ENCODE results near the gene ITM2B. TPM values are rescaled to one million over a fixed set of nuclear protein-coding genes. Genes with fewer than 3 reads are reported as not detected.

Gene ITM2B
- total and polyA plus RNA-seq, 10 of the 15 experiments (the other 5 are each of a cell fraction or from before 2014, with no cell fraction given) = 2.5 to 18.1 (median 4.9) TPM

DNA sequence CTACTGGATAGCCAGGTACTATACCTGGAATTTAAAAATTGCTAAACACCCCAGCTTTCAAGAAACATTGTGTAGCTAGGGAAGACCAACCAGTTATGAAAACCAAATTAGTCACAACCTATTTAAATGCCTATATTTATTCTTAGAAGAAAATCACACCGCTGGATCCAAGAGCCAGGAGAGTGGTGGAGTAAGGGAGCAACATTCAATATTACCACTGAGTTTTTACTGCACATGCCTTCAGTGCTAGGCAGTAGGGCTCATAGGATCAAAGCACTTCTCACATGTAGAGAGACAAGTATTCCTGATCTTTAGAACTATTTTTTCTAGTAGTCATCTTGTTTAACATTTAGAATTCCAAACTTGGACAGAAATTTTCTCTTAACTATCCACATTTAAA lies 11.2 kb downstream of the ITM2B start:
- no TSS peak for BruUV-seq (replicated peaks)
- in situ Hi-C loops (cut with MboI) = no loop called here
- POLR2A ChIA-PET = no interaction called here

More for the DNA sequence above, 11.2 kb downstream of the ITM2B start:
- H3K9ac ChIP-seq (ENCODE audit: control insufficient read depth, insufficient read depth, low read length) = no peak overlapping the region
- no peaks in the 10 kb centered on the region for H3K79me2 ChIP-seq (ENCODE audit: control insufficient read depth, insufficient read depth, low read length)
- 96% methylated on average over 1 of the region's 1 CpG for WGBS (ENCODE audit: insufficient coverage, insufficient replicate concordance, low lambda C conversion rate, missing lambda C conversion rate)
- ChIA-PET RAD21 (ENCODE audit: unreplicated experiment) (no interaction called here), SMC1A (ENCODE audit: uncharacterized antibody, unreplicated experiment) (no interaction called here), CTCF (no interaction called here)
- no peaks in the 10 kb centered on the region; the same call in 2 of the 3 replicates for H3K9me3 ChIP-seq (replicated peaks; ENCODE audit: control insufficient read depth, insufficient read depth, low read length)
- H3K4me1 ChIP-seq (ENCODE audit: control insufficient read depth, insufficient read depth, low read length) = no peaks in the 10 kb centered on the region
- H3K36me3 ChIP-seq (ENCODE audit: control insufficient read depth in 2 of 2, insufficient read depth in 2 of 2, low read length in 1 of 2) = no peaks in the 10 kb centered on the region
- H3K27me3 ChIP-seq (replicated peaks in 1 of 2; ENCODE audit: control insufficient read depth in 2 of 2, insufficient read depth in 2 of 2, low read length in 1 of 2) = 0 out of 4 replicates have a peak, but pooled peaks cover 0 to 3% of the 10 kb centered on the region in 2 experiments
- intact Hi-C loops (cut with micrococcal nuclease; ENCODE audit: unreplicated experiment) = no loop called here
- no peak for DNase-seq (ENCODE audit: low read depth, low spot score)
- TF ChIP-seq, protein P1, sequence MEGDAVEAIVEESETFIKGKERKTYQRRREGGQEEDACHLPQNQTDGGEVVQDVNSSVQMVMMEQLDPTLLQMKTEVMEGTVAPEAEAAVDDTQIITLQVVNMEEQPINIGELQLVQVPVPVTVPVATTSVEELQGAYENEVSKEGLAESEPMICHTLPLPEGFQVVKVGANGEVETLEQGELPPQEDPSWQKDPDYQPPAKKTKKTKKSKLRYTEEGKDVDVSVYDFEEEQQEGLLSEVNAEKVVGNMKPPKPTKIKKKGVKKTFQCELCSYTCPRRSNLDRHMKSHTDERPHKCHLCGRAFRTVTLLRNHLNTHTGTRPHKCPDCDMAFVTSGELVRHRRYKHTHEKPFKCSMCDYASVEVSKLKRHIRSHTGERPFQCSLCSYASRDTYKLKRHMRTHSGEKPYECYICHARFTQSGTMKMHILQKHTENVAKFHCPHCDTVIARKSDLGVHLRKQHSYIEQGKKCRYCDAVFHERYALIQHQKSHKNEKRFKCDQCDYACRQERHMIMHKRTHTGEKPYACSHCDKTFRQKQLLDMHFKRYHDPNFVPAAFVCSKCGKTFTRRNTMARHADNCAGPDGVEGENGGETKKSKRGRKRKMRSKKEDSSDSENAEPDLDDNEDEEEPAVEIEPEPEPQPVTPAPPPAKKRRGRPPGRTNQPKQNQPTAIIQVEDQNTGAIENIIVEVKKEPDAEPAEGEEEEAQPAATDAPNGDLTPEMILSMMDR (IDR thresholded peaks at IDR 0.05 in 2 of 3, conservative IDR thresholded peaks at IDR 0.05 in 1 of 3; ENCODE audit: control insufficient read depth in 2 of 3, extremely low read depth in 1 of 3, insufficient read depth in 1 of 3, low read depth in 3 of 3, low read length in 3 of 3) = no peak
- no peak for TF ChIP-seq POLR2A (IDR thresholded peaks at IDR 0.05; ENCODE audit: low read depth, low read length)
- TF ChIP-seq ZNF24 (IDR thresholded peaks at IDR 0.05) = no peak
- TF ChIP-seq, protein P2, sequence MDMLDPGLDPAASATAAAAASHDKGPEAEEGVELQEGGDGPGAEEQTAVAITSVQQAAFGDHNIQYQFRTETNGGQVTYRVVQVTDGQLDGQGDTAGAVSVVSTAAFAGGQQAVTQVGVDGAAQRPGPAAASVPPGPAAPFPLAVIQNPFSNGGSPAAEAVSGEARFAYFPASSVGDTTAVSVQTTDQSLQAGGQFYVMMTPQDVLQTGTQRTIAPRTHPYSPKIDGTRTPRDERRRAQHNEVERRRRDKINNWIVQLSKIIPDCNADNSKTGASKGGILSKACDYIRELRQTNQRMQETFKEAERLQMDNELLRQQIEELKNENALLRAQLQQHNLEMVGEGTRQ (IDR thresholded peaks at IDR 0.05; ENCODE audit: borderline replicate concordance, low read depth, low read length) = no peak
- no peak for TF ChIP-seq GATAD2B (conservative IDR thresholded peaks at IDR 0.05; ENCODE audit: low read depth)
- TF ChIP-seq, protein P3, sequence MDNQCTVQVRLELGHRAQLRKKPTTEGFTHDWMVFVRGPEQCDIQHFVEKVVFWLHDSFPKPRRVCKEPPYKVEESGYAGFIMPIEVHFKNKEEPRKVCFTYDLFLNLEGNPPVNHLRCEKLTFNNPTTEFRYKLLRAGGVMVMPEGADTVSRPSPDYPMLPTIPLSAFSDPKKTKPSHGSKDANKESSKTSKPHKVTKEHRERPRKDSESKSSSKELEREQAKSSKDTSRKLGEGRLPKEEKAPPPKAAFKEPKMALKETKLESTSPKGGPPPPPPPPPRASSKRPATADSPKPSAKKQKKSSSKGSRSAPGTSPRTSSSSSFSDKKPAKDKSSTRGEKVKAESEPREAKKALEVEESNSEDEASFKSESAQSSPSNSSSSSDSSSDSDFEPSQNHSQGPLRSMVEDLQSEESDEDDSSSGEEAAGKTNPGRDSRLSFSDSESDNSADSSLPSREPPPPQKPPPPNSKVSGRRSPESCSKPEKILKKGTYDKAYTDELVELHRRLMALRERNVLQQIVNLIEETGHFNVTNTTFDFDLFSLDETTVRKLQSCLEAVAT (IDR thresholded peaks at IDR 0.05) = no peak
- TF ChIP-seq MTA2 (IDR thresholded peaks at IDR 0.05; ENCODE audit: low read depth) = no peak
- TF ChIP-seq, protein P4, sequence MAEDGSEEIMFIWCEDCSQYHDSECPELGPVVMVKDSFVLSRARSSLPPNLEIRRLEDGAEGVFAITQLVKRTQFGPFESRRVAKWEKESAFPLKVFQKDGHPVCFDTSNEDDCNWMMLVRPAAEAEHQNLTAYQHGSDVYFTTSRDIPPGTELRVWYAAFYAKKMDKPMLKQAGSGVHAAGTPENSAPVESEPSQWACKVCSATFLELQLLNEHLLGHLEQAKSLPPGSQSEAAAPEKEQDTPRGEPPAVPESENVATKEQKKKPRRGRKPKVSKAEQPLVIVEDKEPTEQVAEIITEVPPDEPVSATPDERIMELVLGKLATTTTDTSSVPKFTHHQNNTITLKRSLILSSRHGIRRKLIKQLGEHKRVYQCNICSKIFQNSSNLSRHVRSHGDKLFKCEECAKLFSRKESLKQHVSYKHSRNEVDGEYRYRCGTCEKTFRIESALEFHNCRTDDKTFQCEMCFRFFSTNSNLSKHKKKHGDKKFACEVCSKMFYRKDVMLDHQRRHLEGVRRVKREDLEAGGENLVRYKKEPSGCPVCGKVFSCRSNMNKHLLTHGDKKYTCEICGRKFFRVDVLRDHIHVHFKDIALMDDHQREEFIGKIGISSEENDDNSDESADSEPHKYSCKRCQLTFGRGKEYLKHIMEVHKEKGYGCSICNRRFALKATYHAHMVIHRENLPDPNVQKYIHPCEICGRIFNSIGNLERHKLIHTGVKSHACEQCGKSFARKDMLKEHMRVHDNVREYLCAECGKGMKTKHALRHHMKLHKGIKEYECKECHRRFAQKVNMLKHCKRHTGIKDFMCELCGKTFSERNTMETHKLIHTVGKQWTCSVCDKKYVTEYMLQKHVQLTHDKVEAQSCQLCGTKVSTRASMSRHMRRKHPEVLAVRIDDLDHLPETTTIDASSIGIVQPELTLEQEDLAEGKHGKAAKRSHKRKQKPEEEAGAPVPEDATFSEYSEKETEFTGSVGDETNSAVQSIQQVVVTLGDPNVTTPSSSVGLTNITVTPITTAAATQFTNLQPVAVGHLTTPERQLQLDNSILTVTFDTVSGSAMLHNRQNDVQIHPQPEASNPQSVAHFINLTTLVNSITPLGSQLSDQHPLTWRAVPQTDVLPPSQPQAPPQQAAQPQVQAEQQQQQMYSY (CRISPR knock-in tag; IDR thresholded peaks at IDR 0.05) = no peak
- no peak for TF ChIP-seq SREBF1 (IDR thresholded peaks at IDR 0.05; ENCODE audit: low read length)
- no peak for TF ChIP-seq ZNF207 (IDR thresholded peaks at IDR 0.05; ENCODE audit: borderline replicate concordance)
- H4K20me1 ChIP-seq (ENCODE audit: control insufficient read depth, insufficient read depth) = no peaks in the 10 kb centered on the region; the same call in 1 of the 2 replicates
- no peak overlapping the region for H3K27ac ChIP-seq (ENCODE audit: control insufficient read depth, insufficient read depth)
- no peak overlapping the region for H3K4me3 ChIP-seq
- H3K4me2 ChIP-seq (ENCODE audit: control insufficient read depth, insufficient read depth) = no peak overlapping the region
- FAIRE-seq = no peak
- no peak overlapping the region for H2AFZ ChIP-seq (ENCODE audit: control insufficient read depth, low read depth, low read length)
- no peak for ATAC-seq

Measured in GM12878 (cell line).